Activated T-helper 2 cell treated with anti-CD3 and anti-CD28 coated beads, Interferon-gamma antibody, Interleukin-2, Interleukin-4, amounts not matched to agents 10 μg/mL and 5 μg/mL and 100 μg/mL, durations not matched to agents 14 hours and 24 hours and 36 hours (primary cell): ENCODE results near the gene UNC80. TPM values are rescaled to one million over a fixed set of nuclear protein-coding genes. Genes with fewer than 3 reads are reported as not detected.

Source experiments
- DNase-seq: peaks from one replicate; pipeline ENCODE4 v3.0.0; 2021; ENCODE audit warnings: low spot score
- H3K27ac Mint-ChIP-seq: one replicate; pipeline ENCODE4 v1.8.0; 2021; ENCODE audit warnings: mixed read lengths
- H3K27me3 Mint-ChIP-seq: one replicate; pipeline ENCODE4 v1.8.0; 2021; ENCODE audit warnings: low read depth, mixed read lengths
- H3K36me3 Mint-ChIP-seq: one replicate; pipeline ENCODE4 v1.8.0; 2021; ENCODE audit warnings: low read depth, mixed read lengths
- H3K4me1 Mint-ChIP-seq: one replicate; pipeline ENCODE4 v1.8.0; 2021; ENCODE audit warnings: low read depth, mixed read lengths
- H3K4me3 Mint-ChIP-seq: one replicate; pipeline ENCODE4 v1.8.0; 2021; ENCODE audit warnings: low read depth, mild to moderate bottlenecking, moderate library complexity, mixed read lengths
- H3K9me3 Mint-ChIP-seq: one replicate; pipeline ENCODE4 v1.8.0; 2021; ENCODE audit warnings: mixed read lengths
- intact Hi-C: fragments of 100-400 bp; cut with micrococcal nuclease; formaldehyde crosslinking; loops from one replicate; pipeline ENCODE4 v1.15.1; 2023
- total RNA-seq: library from RNA; stranded (reverse); gene quantifications from 2 replicates; pipeline ENCODE4 v1.2.3, GENCODE V29; 2022

The UNC80 gene
- total RNA-seq, 1 donor from 2014 or later, result not detected

DNA sequence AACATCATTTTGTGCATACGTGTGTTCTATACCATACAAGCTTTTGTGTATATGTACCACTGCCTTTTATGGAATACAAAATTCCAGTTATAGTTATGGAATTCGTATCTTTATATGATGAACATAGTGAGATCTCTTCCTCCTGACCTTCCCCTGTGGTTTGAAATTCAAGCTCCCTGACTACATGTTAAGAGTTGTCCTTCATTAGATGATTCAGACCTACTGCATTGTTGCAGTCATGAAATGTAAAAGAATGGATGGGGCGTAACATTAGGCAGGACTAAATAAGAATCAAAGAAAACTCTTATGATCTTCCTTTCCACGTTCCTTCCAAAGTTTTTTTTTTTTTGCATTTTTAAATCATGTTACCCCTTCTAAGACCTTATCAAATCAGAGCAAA is 107.1 kb downstream of the UNC80 start:
- Mint-ChIP-seq H3K36me3 (no peaks in the 10 kb centered on the region), H3K9me3 (no peaks in the 10 kb centered on the region), H3K27ac (no peak overlapping the region), H3K27me3 (no peaks in the 10 kb centered on the region), H3K4me3 (no peak overlapping the region), H3K4me1 (no peaks in the 10 kb centered on the region)
- DNase-seq, result no peak
- intact Hi-C loops, result no loop called here

DNA sequence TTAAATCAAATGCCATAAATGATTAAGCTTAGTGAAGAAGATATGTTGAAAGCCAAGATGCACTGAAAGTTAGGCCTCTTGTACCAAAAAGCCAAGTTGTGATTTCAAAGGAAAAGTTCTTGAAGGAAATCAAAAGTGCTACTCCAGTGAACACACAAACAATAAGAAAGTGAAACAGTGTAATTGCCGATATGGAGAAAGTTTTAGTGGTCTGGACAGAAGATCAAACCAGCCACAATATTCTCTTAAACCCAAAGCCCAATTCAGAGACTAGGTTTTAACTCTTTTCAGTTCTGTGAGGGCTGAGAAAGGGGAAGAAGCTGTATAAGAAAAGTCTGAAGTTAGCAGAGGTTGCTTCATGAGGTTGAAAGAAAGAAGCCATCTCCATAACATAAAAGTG is 129.0 kb downstream of the UNC80 start:
- Mint-ChIP-seq H3K4me3 (no peak overlapping the region), H3K4me1 (no peaks in the 10 kb centered on the region)
- intact Hi-C loops, result no loop called here

DNA sequence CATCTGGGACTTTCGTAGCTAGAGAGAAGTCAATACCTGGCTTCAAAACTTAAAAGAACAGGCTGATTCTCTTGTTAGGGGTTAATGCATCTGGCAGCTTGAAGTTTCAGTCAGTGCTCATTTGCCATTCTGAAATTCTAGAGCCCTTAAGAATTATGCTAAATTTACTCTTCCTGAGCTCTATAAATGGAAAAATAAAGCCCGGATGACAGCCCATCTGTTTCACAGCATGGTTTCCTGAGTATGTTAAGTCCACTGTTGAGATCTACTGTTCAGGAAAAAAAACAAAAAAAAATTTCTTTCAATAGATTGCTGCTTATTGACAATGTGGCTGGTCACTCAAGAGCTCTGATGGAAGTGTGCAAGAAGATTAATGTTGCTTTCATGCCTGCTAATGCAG is 129.5 kb downstream of the UNC80 start:
- no peaks in the 10 kb centered on the region for H3K4me1 Mint-ChIP-seq
- intact Hi-C loops, result no loop called here
- no peak overlapping the region for H3K4me3 Mint-ChIP-seq
- no peaks in the 10 kb centered on the region for H3K9me3 Mint-ChIP-seq
- DNase-seq, result no peak
- no peaks in the 10 kb centered on the region for H3K36me3 Mint-ChIP-seq
- H3K27me3 Mint-ChIP-seq, result no peaks in the 10 kb centered on the region
- H3K27ac Mint-ChIP-seq, result no peak overlapping the region

More for the DNA sequence above, 129.0 kb downstream of the UNC80 start:
- Mint-ChIP-seq H3K36me3 (no peaks in the 10 kb centered on the region), H3K9me3 (no peaks in the 10 kb centered on the region), H3K27me3 (no peaks in the 10 kb centered on the region), H3K27ac (no peak overlapping the region)
- DNase-seq, result no peak

DNA sequence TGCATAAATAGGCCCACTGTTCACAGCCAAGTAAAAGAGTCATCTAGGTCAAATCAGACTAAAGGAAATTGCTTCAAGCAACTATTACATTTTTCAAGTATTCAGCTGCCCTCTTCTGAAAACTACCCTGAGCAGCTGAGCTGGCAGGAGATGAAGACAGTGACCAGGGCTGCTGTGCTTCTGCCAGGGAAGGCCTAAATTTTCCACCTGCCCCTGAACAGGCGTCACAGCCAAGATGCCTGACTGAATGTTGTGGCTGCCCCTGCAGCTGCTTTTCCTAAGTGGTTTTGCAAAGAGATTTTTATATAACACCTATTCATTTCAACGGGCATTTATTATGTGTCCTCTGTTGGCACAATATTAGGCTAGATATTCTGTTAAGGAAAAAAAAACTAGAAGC is 134.1 kb downstream of the UNC80 start:
- Mint-ChIP-seq H3K4me3 (no peak overlapping the region), H3K4me1 (no peaks in the 10 kb centered on the region), H3K27me3 (no peaks in the 10 kb centered on the region), H3K36me3 (no peaks in the 10 kb centered on the region), H3K9me3 (no peaks in the 10 kb centered on the region), H3K27ac (no peak overlapping the region)
- intact Hi-C loops, result no loop called here
- DNase-seq, result no peak

DNA sequence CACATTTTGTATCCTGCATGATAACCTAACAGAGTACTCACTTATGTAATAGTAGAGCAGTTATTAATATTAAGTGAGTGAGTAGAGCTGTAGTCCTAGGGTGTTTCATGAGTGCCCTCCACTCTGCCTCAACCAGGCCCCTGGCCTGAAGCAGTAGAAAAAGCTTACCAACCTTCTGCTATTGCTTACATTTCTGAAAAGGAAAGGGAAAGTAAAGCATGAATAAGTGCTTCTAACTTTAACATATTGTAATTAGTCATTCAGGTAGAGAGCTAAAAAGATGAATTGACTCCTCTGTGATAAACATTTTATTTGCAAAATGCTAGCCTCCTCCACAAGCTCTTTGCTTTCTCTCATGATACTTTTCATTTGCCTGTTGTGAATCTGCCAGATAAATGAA is 136.1 kb downstream of the UNC80 start:
- Mint-ChIP-seq H3K9me3 (no peaks in the 10 kb centered on the region), H3K27me3 (no peaks in the 10 kb centered on the region), H3K27ac (no peak overlapping the region), H3K36me3 (no peaks in the 10 kb centered on the region), H3K4me3 (no peak overlapping the region), H3K4me1 (no peaks in the 10 kb centered on the region)
- DNase-seq, result no peak
- intact Hi-C loops, result no loop called here

DNA sequence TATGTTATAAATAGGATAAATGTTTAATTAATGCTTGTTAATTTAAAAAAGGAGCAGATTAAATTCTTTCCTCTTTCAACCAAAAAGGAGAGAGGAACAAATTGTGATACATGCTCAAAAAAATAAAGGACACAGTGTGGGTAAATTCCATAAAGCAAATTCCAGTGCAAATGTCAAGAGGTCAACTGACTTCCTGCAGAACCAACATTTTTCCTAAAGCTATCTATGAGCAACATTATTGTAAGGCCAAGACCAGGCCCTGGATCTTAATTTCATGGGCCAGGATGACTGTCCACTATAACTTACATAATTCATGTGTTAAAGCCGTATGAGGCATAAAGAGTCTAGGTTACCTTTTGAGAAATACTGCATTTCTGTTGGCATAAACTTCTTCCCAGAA is 136.9 kb downstream of the UNC80 start:
- Mint-ChIP-seq H3K27me3 (no peaks in the 10 kb centered on the region), H3K9me3 (no peaks in the 10 kb centered on the region), H3K36me3 (no peaks in the 10 kb centered on the region), H3K4me3 (no peak overlapping the region), H3K4me1 (no peaks in the 10 kb centered on the region), H3K27ac (no peak overlapping the region)
- DNase-seq, result no peak
- intact Hi-C loops, result no loop called here

DNA sequence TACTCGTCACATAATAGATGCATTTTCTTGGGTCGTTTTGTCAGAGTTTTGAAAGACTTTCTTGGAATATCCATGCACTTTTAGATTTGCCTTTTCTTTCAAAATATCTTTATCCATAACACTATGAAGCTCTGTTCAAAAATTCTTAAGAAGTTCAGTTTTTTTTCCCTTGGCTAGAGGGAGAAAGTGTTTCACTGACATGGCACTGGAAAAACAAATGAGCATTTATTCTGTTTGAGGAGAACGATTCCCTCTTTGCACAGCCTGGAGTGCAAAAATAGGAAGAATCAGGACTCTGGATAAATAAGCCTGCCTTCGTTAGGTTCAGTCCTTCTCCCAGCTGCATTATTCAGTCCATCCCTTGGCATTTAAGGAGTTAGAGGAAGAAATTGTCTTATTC is 139.9 kb downstream of the UNC80 start:
- Mint-ChIP-seq H3K9me3 (no peaks in the 10 kb centered on the region), H3K27me3 (no peaks in the 10 kb centered on the region), H3K4me3 (no peak overlapping the region), H3K4me1 (no peaks in the 10 kb centered on the region), H3K36me3 (no peaks in the 10 kb centered on the region), H3K27ac (no peak overlapping the region)
- intact Hi-C loops, result no loop called here
- DNase-seq, result no peak

DNA sequence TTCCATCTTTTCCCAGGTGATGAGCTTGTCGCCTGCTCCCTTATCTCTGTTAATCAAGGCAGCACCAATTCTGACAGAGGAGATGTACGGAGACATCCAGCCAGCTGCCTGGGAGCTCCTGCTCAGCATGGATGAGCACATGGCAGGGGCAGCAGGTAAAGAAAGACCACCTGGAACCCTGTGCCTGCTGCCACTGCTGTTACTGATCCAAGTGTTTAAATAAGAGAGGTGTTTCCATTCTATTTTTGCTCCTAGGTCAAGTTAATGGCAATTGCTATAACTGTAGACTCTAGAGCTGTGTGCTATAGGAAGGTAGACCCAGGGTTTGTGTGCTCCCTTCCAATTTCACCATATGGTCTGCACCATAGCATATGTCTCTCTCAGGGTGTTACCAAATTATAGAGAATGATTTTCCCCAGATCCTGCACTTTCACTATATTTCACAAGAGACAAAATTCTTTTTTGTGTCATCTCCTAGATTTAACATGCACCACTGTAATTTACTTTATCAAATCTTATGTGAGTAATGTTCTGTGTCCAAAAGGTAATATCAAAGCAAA is 142.2 kb downstream of the UNC80 start:
- H3K4me3 Mint-ChIP-seq, result no peak overlapping the region
- intact Hi-C loops, result no loop called here
- no peaks in the 10 kb centered on the region for H3K27me3 Mint-ChIP-seq
- no peaks in the 10 kb centered on the region for H3K36me3 Mint-ChIP-seq
- H3K27ac Mint-ChIP-seq, result no peak overlapping the region
- no peaks in the 10 kb centered on the region for H3K9me3 Mint-ChIP-seq
- DNase-seq, result no peak
- no peaks in the 10 kb centered on the region for H3K4me1 Mint-ChIP-seq

DNA sequence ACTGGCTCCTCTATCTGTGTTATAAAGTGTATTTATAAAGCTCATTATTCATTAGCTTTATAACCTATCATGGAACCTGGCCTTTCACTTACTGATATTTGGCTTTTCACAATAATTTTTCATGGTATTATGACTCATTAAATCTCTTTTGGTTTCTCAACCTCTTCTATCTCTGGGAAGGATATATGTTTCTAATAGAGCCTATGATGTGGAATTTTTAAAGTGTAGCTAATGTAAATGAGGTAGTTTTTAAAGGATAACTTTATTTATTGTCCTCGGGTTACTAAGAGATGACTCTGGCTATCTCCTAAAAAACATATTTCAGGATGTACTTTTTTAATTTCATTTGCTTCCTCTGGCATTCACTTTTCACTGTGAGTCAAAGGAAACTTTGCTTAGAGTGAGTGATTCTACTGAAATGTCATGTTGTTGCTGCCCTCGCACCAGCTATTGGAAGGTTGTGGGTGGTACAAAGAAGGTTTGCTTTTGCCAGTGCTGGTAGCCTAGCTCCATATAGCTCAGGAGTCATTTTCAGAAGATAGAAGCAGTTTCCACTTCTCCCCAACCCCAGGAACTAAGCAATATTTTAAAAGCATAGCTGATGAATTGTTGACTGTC is 145.6 kb downstream of the UNC80 start:
- no peak overlapping the region for H3K4me3 Mint-ChIP-seq
- H3K27me3 Mint-ChIP-seq, result no peaks in the 10 kb centered on the region
- no peaks in the 10 kb centered on the region for H3K9me3 Mint-ChIP-seq
- no peak for DNase-seq
- no peak overlapping the region for H3K27ac Mint-ChIP-seq
- H3K36me3 Mint-ChIP-seq, result no peaks in the 10 kb centered on the region
- intact Hi-C loops, result no loop called here
- no peaks in the 10 kb centered on the region for H3K4me1 Mint-ChIP-seq

DNA sequence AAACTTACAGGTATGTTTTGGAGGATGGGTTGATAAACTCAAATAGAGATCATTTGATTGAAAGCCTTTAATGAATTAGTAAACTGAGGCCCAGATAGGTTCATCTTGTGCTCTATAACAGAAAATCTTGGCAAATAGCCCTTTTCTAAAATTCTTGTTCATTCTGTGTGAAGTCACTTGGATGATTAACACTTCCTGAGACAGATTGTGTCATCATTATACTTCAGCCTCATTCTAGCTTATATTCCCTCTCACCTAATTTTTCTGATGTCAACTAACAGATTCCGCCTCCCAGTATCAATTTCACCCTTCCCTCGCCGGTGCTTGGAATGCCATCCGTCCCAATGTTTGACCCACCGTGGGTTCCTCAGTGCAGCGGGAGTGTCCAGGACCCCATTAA is 146.6 kb downstream of the UNC80 start:
- Mint-ChIP-seq H3K27me3 (no peaks in the 10 kb centered on the region), H3K27ac (no peak overlapping the region), H3K36me3 (no peaks in the 10 kb centered on the region), H3K9me3 (no peaks in the 10 kb centered on the region), H3K4me3 (no peak overlapping the region), H3K4me1 (no peaks in the 10 kb centered on the region)
- intact Hi-C loops, result no loop called here
- no peak for DNase-seq

DNA sequence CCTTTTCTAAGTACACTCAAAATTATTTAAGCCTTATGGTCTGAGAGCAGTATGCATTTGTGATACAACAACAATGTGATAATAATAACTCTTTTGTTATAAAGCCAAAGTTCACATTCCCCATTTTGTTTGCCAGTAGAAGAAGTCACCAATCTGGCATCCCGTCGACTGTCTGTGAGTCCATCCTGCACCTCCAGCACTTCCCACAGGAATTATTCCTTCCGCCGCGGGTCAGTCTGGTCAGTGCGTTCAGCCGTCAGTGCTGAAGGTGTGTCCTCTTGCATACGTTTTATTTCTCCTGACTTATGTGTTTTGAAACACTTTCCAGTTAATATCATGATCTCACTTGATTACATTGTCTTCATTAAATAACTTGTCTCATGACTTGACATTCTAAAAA is 150.5 kb downstream of the UNC80 start:
- Mint-ChIP-seq H3K9me3 (no peaks in the 10 kb centered on the region), H3K4me3 (no peak overlapping the region), H3K4me1 (no peaks in the 10 kb centered on the region), H3K36me3 (no peaks in the 10 kb centered on the region), H3K27me3 (no peaks in the 10 kb centered on the region), H3K27ac (no peak overlapping the region)
- intact Hi-C loops, result no loop called here
- DNase-seq, result no peak

DNA sequence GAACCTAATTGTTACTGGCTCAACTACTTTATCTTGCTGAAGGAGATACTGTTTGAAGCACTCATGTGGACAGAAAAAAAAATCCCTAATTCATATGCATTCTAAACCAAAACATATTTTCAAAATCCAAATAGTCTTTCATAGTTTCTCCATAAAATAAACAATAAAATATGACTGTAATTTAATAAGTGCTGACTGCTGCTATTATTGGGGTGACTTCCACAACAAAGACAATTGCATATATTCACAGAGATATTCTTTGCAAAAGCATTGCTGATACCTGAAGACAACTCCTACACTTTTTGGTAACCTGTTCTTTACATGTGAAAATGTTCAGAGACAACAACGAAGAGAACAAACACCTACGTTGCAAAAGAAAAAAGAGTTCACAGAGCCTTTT is 157.7 kb downstream of the UNC80 start:
- peaks cover 4% of the 10 kb centered on the region for H3K27me3 Mint-ChIP-seq
- H3K27ac Mint-ChIP-seq, result no peak overlapping the region
- no peak for DNase-seq
- H3K4me1 Mint-ChIP-seq, result no peaks in the 10 kb centered on the region
- no peak overlapping the region for H3K4me3 Mint-ChIP-seq
- H3K36me3 Mint-ChIP-seq, result no peaks in the 10 kb centered on the region
- H3K9me3 Mint-ChIP-seq, result no peaks in the 10 kb centered on the region
- intact Hi-C loops, result no loop called here

DNA sequence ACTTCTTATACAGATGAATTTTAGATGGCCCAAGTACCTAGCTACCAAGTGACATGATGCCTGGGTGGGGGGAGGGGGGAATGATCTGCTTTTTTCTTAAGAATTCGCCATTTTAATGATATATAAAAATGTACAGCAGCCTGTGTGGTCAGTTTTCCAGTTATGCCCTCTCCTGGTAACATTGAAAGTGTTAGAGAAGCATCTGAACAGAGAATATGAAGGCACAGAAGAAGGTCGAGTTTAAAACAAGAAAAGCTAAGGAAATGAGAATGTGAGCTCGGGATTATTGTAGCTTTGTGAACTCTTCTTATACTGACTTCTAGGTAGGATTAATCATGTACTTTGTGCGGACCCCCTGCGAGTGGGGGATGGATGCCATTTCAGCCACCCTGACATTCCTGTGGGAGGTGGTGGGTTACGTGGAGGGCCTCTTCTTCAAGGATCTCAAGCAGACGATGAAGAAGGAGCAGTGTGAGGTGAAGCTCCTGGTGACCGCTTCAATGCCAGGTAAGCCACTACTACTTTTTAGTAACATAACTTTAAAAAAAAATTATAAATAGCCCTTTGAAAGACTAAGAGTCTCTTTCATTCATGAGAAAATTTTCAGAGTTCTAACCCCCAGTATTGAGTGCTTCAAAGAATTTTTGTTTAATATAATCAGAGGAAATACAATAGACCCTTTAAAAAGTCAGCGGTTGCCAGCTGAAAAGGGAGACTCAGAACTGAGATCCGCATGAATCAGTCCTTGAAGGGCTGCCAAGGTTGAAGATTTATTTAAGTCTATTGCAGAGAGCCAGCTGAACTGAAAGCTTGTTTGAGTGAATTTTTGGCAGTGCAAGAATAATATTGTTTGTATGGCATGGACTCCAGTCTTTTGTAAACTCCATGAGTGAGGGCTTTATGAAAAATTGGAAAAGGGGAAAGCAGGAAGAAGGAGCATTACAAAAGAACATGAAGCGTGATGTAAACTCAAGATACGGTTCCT is 162.2 kb downstream of the UNC80 start:
- intact Hi-C loops, result no loop called here
- no peak for DNase-seq
- Mint-ChIP-seq H3K27ac (no peak overlapping the region), H3K4me1 (peaks cover 5% of the 10 kb centered on the region), H3K9me3 (no peaks in the 10 kb centered on the region), H3K4me3 (no peak overlapping the region), H3K27me3 (peaks cover 4% of the 10 kb centered on the region), H3K36me3 (no peaks in the 10 kb centered on the region)
